Suprapubic skin (tissue), 4 donors: ENCODE measurements around the gene TULP3. TPM values are rescaled to one million over a fixed set of nuclear protein-coding genes. Genes with fewer than 3 reads are reported as not detected.

ENCODE experiments used
- DNase-seq, 2 donors: peaks; one replicate each; pipeline ENCODE4 v3.0.0-alpha.2; 2019; ENCODE audit warnings: low spot score in 2 of 2
- H3K27ac ChIP-seq: fragments of 200-600 bp; sonication (generic); one replicate; pipeline ENCODE4 v1.5.1; 2019
- H3K27me3 ChIP-seq: fragments of 200-600 bp; sonication (generic); one replicate; pipeline ENCODE4 v1.5.1; 2019
- H3K36me3 ChIP-seq: fragments of 200-600 bp; sonication (generic); one replicate; pipeline ENCODE4 v1.5.1; 2019
- H3K4me1 ChIP-seq: fragments of 200-600 bp; sonication (generic); one replicate; pipeline ENCODE4 v1.5.1; 2019
- H3K4me3 ChIP-seq: fragments of 200-600 bp; sonication (generic); one replicate; pipeline ENCODE4 v1.5.1; 2019; ENCODE audit warnings: mild to moderate bottlenecking
- H3K9me3 ChIP-seq: fragments of 200-600 bp; sonication (generic); one replicate; pipeline ENCODE4 v1.5.1; 2019
- CTCF ChIP-seq, 2 donors: fragments of 200-600 bp in 1 of 2; fragments of 450-650 bp in 1 of 2; sonication (generic) in 1 of 2; IDR thresholded peaks; one replicate each; pipeline ENCODE4 v1.5.1; 2016 to 2019; ENCODE audit warnings: antibody characterized with exemption in 2 of 2, mild to moderate bottlenecking in 1 of 2, moderate library complexity in 1 of 2
- EP300 ChIP-seq: sonication (generic); formaldehyde crosslinking; IDR thresholded peaks from one replicate; pipeline ENCODE4 v1.6.1; 2017; ENCODE audit warnings: antibody characterized with exemption
- POLR2A ChIP-seq, 2 donors: fragments of 450-650 bp; IDR thresholded peaks; one replicate each; pipeline ENCODE4 v1.6.1; 2017; ENCODE audit warnings: antibody characterized with exemption in 2 of 2, mild to moderate bottlenecking in 2 of 2, moderate library complexity in 2 of 2
- POLR2AphosphoS5 ChIP-seq, 3 donors: sonication (generic); formaldehyde crosslinking; IDR thresholded peaks; one replicate each; pipeline ENCODE4 v1.6.1; 2017; ENCODE audit warnings: antibody characterized with exemption in 3 of 3
- WGBS: methylation state at CpG from one replicate; pipeline ENCODE4 v1.1.5; 2018; 5-methylcytosine and 5-hydroxymethylcytosine counted together
- total RNA-seq, 4 donors: library from RNA; depleted of rRNA; stranded (reverse); fragments of >200 nt; gene quantifications; one replicate each; pipeline ENCODE4 v1.1.0, GENCODE V29; 2016

The TULP3 gene
- total RNA-seq, 4 donors from 2014 or later, result 21.0 to 55.8 (median 35.6) TPM

- Histone ChIP-seq H3K27me3 (no peaks in the 10 kb centered on the region), H3K4me1 (no peaks in the 10 kb centered on the region), H3K4me3 (no peak overlapping the region), H3K9me3 (no peaks in the 10 kb centered on the region), H3K36me3 (peaks cover 9% of the 10 kb centered on the region), H3K27ac (no peak overlapping the region)
- DNase-seq, result no peak
- 91% methylated on average over 3 of the region's 3 CpGs for WGBS
- TF ChIP-seq CTCF (IDR thresholded peaks at IDR 0.05) (no peak), POLR2AphosphoS5 (IDR thresholded peaks at IDR 0.05) (no peak), EP300 (no peak), POLR2A (IDR thresholded peaks at IDR 0.05) (no peak)
These were observed 38.8 kb upstream of the TULP3 start for GRCh38 chr12:2851931-2852330.

GRCh38 chr12:2853626-2854025 is 37.1 kb upstream of the TULP3 start:
- no peak overlapping the region for H3K4me3 ChIP-seq
- DNase-seq, result peak; percentile 83 to 87
- no peaks in the 10 kb centered on the region for H3K4me1 ChIP-seq
- H3K36me3 ChIP-seq, result peaks cover 17% of the 10 kb centered on the region
- no peak for TF ChIP-seq POLR2AphosphoS5 (IDR thresholded peaks at IDR 0.05)
- TF ChIP-seq CTCF (IDR thresholded peaks at IDR 0.05), result peak; percentile 66 to 89
- no peak overlapping the region for H3K27ac ChIP-seq
- H3K27me3 ChIP-seq, result no peaks in the 10 kb centered on the region
- 27% methylated on average over 11 of the region's 11 CpGs for WGBS
- no peaks in the 10 kb centered on the region for H3K9me3 ChIP-seq

GRCh38 chr12:2854669-2855453 is 35.8 kb upstream of the TULP3 start:
- no peak for TF ChIP-seq POLR2AphosphoS5 (IDR thresholded peaks at IDR 0.05)
- no peak for TF ChIP-seq EP300
- TF ChIP-seq CTCF (IDR thresholded peaks at IDR 0.05), result no peak
- no peak for TF ChIP-seq POLR2A (IDR thresholded peaks at IDR 0.05)
- 75% methylated on average over 21 of the region's 25 CpGs for WGBS
- peak overlapping the region; percentile 4 for H3K27ac ChIP-seq
- peaks cover 26% of the 10 kb centered on the region for H3K36me3 ChIP-seq
- DNase-seq, result no peak
- H3K9me3 ChIP-seq, result no peaks in the 10 kb centered on the region
- no peak overlapping the region for H3K4me3 ChIP-seq
- no peaks in the 10 kb centered on the region for H3K27me3 ChIP-seq
- no peaks in the 10 kb centered on the region for H3K4me1 ChIP-seq

- H3K36me3 ChIP-seq, result peaks cover 27% of the 10 kb centered on the region
- no peaks in the 10 kb centered on the region for H3K9me3 ChIP-seq
- H3K4me1 ChIP-seq, result no peaks in the 10 kb centered on the region
- H3K27ac ChIP-seq, result no peak overlapping the region
- 93% methylated on average over 7 of the region's 7 CpGs for WGBS
- no peak for DNase-seq
- TF ChIP-seq EP300, result no peak
- TF ChIP-seq CTCF (IDR thresholded peaks at IDR 0.05), result no peak
- TF ChIP-seq POLR2AphosphoS5 (IDR thresholded peaks at IDR 0.05), result no peak
- no peak for TF ChIP-seq POLR2A (IDR thresholded peaks at IDR 0.05)
- H3K4me3 ChIP-seq, result no peak overlapping the region
- no peaks in the 10 kb centered on the region for H3K27me3 ChIP-seq
These were observed 35.1 kb upstream of the TULP3 start for GRCh38 chr12:2855546-2855945.

GRCh38 chr12:2856051-2856450 is 34.6 kb upstream of the TULP3 start:
- Histone ChIP-seq H3K9me3 (no peaks in the 10 kb centered on the region), H3K27me3 (no peaks in the 10 kb centered on the region), H3K27ac (no peak overlapping the region), H3K4me1 (no peaks in the 10 kb centered on the region), H3K4me3 (no peak overlapping the region), H3K36me3 (peaks cover 27% of the 10 kb centered on the region)
- WGBS, result 88% methylated on average over 3 of the region's 3 CpGs
- TF ChIP-seq CTCF (IDR thresholded peaks at IDR 0.05), result no peak
- TF ChIP-seq POLR2A (IDR thresholded peaks at IDR 0.05), result no peak
- no peak for TF ChIP-seq EP300
- TF ChIP-seq POLR2AphosphoS5 (IDR thresholded peaks at IDR 0.05), result no peak
- DNase-seq, result no peak
